PC-9 (cell line): ENCODE data around the gene FGD4. TPM values are rescaled to one million over a fixed set of nuclear protein-coding genes. Genes with fewer than 3 reads are reported as not detected.

Experiments used
- BruUV-seq: library from RNA; stranded (reverse); fragments of 400-500 nt; replicated peaks from 2 replicates; lab custom pipeline; 2021; lab: Mats Ljungman, UMichigan
- CTCF ChIA-PET: fragments of 300-600 bp; sonication (Branson Sonifier 250); formaldehyde crosslinking; loops from one replicate; lab custom pipeline; 2022; ENCODE audit warnings: antibody characterized with exemption; lab: Charles Lee
- POLR2A ChIA-PET: fragments of 300-600 bp; sonication (Branson Sonifier 250); formaldehyde crosslinking; loops from one replicate; lab custom pipeline; 2022; ENCODE audit warnings: antibody characterized with exemption; ENCODE audit not compliant: unreplicated experiment; lab: Charles Lee
- DNase-seq, 2 experiments: peaks; one replicate each; pipeline versions ENCODE4 v3.0.0 to v3.0.0-alpha.2; 2015 to 2022; ENCODE audit warnings: mixed read lengths in 1 of 2
- H2AFZ ChIP-seq: fragments of 200-600 bp; sonication (generic); 2 replicates; pipeline ENCODE4 v1.8.1; 2017; ENCODE audit warnings: antibody characterized with exemption
- H3F3A ChIP-seq: fragments of 200-600 bp; sonication (generic); 2 replicates; pipeline ENCODE4 v1.8.1; 2017; ENCODE audit warnings: antibody characterized with exemption, mild to moderate bottlenecking, low read depth; ENCODE audit not compliant: insufficient read depth
- H3K27ac ChIP-seq: fragments of 200-600 bp; sonication (generic); 2 replicates; pipeline ENCODE4 v1.6.1; 2016; ENCODE audit warnings: mixed run types
- H3K27me3 ChIP-seq: fragments of 200-600 bp; sonication (generic); 2 replicates; pipeline ENCODE4 v1.6.1; 2016; ENCODE audit warnings: low read depth, mixed run types; ENCODE audit not compliant: insufficient read depth
- H3K36me3 ChIP-seq: fragments of 200-600 bp; sonication (generic); 2 replicates; pipeline ENCODE4 v1.6.1; 2016; ENCODE audit warnings: low read depth, mixed run types
- H3K4me1 ChIP-seq: fragments of 200-600 bp; sonication (generic); replicated peaks from 2 replicates; pipeline ENCODE4 v1.6.1; 2016; ENCODE audit warnings: mixed run types; ENCODE audit not compliant: insufficient read depth
- H3K4me2 ChIP-seq: fragments of 200-600 bp; sonication (generic); 2 replicates; pipeline ENCODE4 v1.6.1; 2017; ENCODE audit warnings: mixed run types
- H3K4me3 ChIP-seq: fragments of 200-600 bp; sonication (generic); 2 replicates; pipeline ENCODE4 v1.6.1; 2016; ENCODE audit warnings: mixed run types
- H3K79me2 ChIP-seq: fragments of 200-600 bp; sonication (generic); 2 replicates; pipeline ENCODE4 v1.6.1; 2017; ENCODE audit warnings: low read depth, mixed run types
- H3K9me2 ChIP-seq: fragments of 200-600 bp; sonication (generic); 2 replicates; pipeline ENCODE4 v1.8.1; 2017; ENCODE audit warnings: mild to moderate bottlenecking; ENCODE audit not compliant: insufficient read depth
- H3K9me3 ChIP-seq: fragments of 200-600 bp; sonication (generic); 2 replicates; pipeline ENCODE4 v1.8.1; 2016; ENCODE audit warnings: low read depth; ENCODE audit not compliant: insufficient read depth
- H4K20me1 ChIP-seq: fragments of 200-600 bp; sonication (generic); 2 replicates; pipeline ENCODE4 v1.8.1; 2017; ENCODE audit not compliant: insufficient read depth
- EZH2 ChIP-seq: fragments of 200-600 bp; sonication (generic); IDR thresholded peaks from 2 replicates; pipeline ENCODE4 v1.8.0; 2017; ENCODE audit warnings: antibody characterized with exemption, low read depth
- intact Hi-C: fragments of 100-400 bp; cut with micrococcal nuclease; formaldehyde crosslinking; loops from one replicate; pipeline ENCODE4 v1.10.0; 2022; ENCODE audit not compliant: unreplicated experiment
- total RNA-seq: library from RNA; stranded (reverse); gene quantifications from 2 replicates; pipeline ENCODE4 v1.2.3, GENCODE V29; 2021
- TF ChIP-seq, protein P1 (sequence below): fragments of 200-600 bp; sonication (generic); conservative IDR thresholded peaks from 2 replicates; pipeline ENCODE4 v1.6.1; 2017; ENCODE audit warnings: mixed run types, antibody characterized with exemption, mild to moderate bottlenecking, moderate library complexity

Gene FGD4
- total RNA-seq, 1 experiment from 2014 or later, result 28.3 TPM

DNA sequence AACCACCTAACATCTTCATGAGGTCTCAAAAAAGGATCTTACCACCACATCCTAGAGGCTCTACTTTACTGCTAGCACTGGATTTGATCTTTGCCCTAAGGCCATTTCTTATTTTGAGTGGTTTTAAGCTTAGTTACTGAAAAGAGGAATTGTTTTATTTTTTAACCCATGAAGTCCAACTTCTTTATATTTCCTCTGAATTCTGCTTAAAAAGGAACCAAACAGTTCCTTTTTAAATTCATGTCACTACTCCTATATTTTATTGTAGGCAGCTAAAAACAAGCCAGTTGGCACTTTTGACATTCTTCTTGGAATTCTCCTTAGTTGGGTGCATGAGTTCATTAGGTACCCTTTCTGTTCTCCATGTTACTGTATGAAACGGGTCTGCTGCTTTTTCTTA lies 76.4 kb downstream of the FGD4 start:
- POLR2A ChIA-PET, result interaction anchor here (0.6 kb wide), 1 partner anchor 823 kb away, joined by 3 read pairs; no protein-coding TSS in a partner anchor
- H3K4me3 ChIP-seq, result no peak overlapping the region
- H3K79me2 ChIP-seq, result no peaks in the 10 kb centered on the region
- no peaks in the 10 kb centered on the region for H3K9me2 ChIP-seq
- no peaks in the 10 kb centered on the region for H3K4me1 ChIP-seq
- no peak overlapping the region for H2AFZ ChIP-seq
- H3K4me2 ChIP-seq, result no peak overlapping the region
- CTCF ChIA-PET, result no interaction called here
- no peaks in the 10 kb centered on the region for H3F3A ChIP-seq
- no TSS peak for BruUV-seq
- intact Hi-C loops, result no loop called here
- no peak for DNase-seq
- H3K9me3 ChIP-seq, result no peaks in the 10 kb centered on the region
- no peaks in the 10 kb centered on the region for H3K27me3 ChIP-seq
- no peaks in the 10 kb centered on the region for H4K20me1 ChIP-seq
- TF ChIP-seq, protein P1, sequence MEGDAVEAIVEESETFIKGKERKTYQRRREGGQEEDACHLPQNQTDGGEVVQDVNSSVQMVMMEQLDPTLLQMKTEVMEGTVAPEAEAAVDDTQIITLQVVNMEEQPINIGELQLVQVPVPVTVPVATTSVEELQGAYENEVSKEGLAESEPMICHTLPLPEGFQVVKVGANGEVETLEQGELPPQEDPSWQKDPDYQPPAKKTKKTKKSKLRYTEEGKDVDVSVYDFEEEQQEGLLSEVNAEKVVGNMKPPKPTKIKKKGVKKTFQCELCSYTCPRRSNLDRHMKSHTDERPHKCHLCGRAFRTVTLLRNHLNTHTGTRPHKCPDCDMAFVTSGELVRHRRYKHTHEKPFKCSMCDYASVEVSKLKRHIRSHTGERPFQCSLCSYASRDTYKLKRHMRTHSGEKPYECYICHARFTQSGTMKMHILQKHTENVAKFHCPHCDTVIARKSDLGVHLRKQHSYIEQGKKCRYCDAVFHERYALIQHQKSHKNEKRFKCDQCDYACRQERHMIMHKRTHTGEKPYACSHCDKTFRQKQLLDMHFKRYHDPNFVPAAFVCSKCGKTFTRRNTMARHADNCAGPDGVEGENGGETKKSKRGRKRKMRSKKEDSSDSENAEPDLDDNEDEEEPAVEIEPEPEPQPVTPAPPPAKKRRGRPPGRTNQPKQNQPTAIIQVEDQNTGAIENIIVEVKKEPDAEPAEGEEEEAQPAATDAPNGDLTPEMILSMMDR, result no peak
- no peak for TF ChIP-seq EZH2
- no peaks in the 10 kb centered on the region for H3K36me3 ChIP-seq
- H3K27ac ChIP-seq, result no peak overlapping the region

- Histone ChIP-seq H3K9me2 (no peaks in the 10 kb centered on the region), H3K4me2 (no peak overlapping the region), H3K4me1 (no peaks in the 10 kb centered on the region), H3K36me3 (no peaks in the 10 kb centered on the region), H3K79me2 (no peaks in the 10 kb centered on the region), H3K4me3 (no peak overlapping the region), H2AFZ (no peak overlapping the region), H3K9me3 (no peaks in the 10 kb centered on the region), H3K27ac (no peak overlapping the region), H3F3A (no peaks in the 10 kb centered on the region), H4K20me1 (no peaks in the 10 kb centered on the region), H3K27me3 (no peaks in the 10 kb centered on the region)
- TF ChIP-seq, protein P1, result no peak
- no peak for TF ChIP-seq EZH2
- ChIA-PET CTCF (no interaction called here), POLR2A (no interaction called here)
- BruUV-seq, result no TSS peak
- intact Hi-C loops, result no loop called here
- DNase-seq, result no peak
Observed at GRCh38 chr12:32476446-32476845, 77.1 kb downstream of the FGD4 start.

- no peak overlapping the region for H3K27ac ChIP-seq
- H3K4me3 ChIP-seq, result no peak overlapping the region
- no peaks in the 10 kb centered on the region for H3K4me1 ChIP-seq
- no peaks in the 10 kb centered on the region for H3K36me3 ChIP-seq
- no peak overlapping the region for H3K4me2 ChIP-seq
- H3K9me2 ChIP-seq, result no peaks in the 10 kb centered on the region
- no peaks in the 10 kb centered on the region for H4K20me1 ChIP-seq
- no peaks in the 10 kb centered on the region for H3K79me2 ChIP-seq
- no peaks in the 10 kb centered on the region for H3K9me3 ChIP-seq
- TF ChIP-seq, protein P1, result no peak
- no peak for TF ChIP-seq EZH2
- H3K27me3 ChIP-seq, result no peaks in the 10 kb centered on the region
- DNase-seq, result no peak
- ChIA-PET CTCF (no interaction called here), POLR2A (no interaction called here)
- no TSS peak for BruUV-seq
- H3F3A ChIP-seq, result no peaks in the 10 kb centered on the region
- H2AFZ ChIP-seq, result no peak overlapping the region
- intact Hi-C loops, result no loop called here
Observed at GRCh38 chr12:32477714-32478113, 78.4 kb downstream of the FGD4 start.
